ENCODE data around the gene PSMB3.
A peak's percentile ranks its signal among the peaks of the same experiment; 100 is the strongest.
"Not testable (repeated sequence)": the region's sequence is repeated elsewhere in the genome, so short reads cannot be mapped to it uniquely, and the experiment has no call there.

The PSMB3 gene

GRCh38 chr17:38750044-38750311, 2.6 kb upstream of the PSMB3 start:
- no peak for DNase-seq

GRCh38 chr17:38750312-38751121, 2.0 kb upstream of the PSMB3 start:
- peak; percentile 61 for DNase-seq

- no peak for DNase-seq
Measured at GRCh38 chr17:38751144-38751807, 1.3 kb upstream of the PSMB3 start.

GRCh38 chr17:38751808-38752307, 683 bp upstream of the PSMB3 start:
- no peak for DNase-seq

- no peak for DNase-seq
Measured at GRCh38 chr17:38753071-38753506, 548 bp downstream of the PSMB3 start.

- DNase-seq = no peak
Measured at GRCh38 chr17:38761612-38762011, 9.1 kb downstream of the PSMB3 start.

GRCh38 chr17:38762231-38762630, 9.7 kb downstream of the PSMB3 start:
- no peak for DNase-seq

- DNase-seq = no peak
Measured at GRCh38 chr17:38766341-38766740, 13.8 kb downstream of the PSMB3 start.

GRCh38 chr17:38768417-38768816, 15.9 kb downstream of the PSMB3 start:
- no peak for DNase-seq

GRCh38 chr17:38773258-38773657, 20.7 kb downstream of the PSMB3 start:
- no peak for DNase-seq

GRCh38 chr17:38777641-38778250, 25.2 kb downstream of the PSMB3 start:
- no peak for DNase-seq

- DNase-seq = no peak
Measured at GRCh38 chr17:38779965-38780752, 27.6 kb downstream of the PSMB3 start.

GRCh38 chr17:38783227-38783626, 30.7 kb downstream of the PSMB3 start:
- DNase-seq = no peak

GRCh38 chr17:38786372-38786771, 33.8 kb downstream of the PSMB3 start:
- DNase-seq = no peak

- DNase-seq = not testable (repeated sequence)
Measured at GRCh38 chr17:38787999-38788398, 35.5 kb downstream of the PSMB3 start.

- DNase-seq = no peak
Measured at GRCh38 chr17:38789185-38789584, 36.6 kb downstream of the PSMB3 start.

GRCh38 chr17:38790148-38790707, 37.7 kb downstream of the PSMB3 start:
- DNase-seq = not testable (repeated sequence)

- DNase-seq = no peak
Measured at GRCh38 chr17:38791162-38791561, 38.6 kb downstream of the PSMB3 start.

- no peak for DNase-seq
Measured at GRCh38 chr17:38794221-38794620, 41.7 kb downstream of the PSMB3 start.

- no peak for DNase-seq
Measured at GRCh38 chr17:38796451-38797157, 44.1 kb downstream of the PSMB3 start.

GRCh38 chr17:38797158-38797490, 44.6 kb downstream of the PSMB3 start:
- DNase-seq = no peak

- no peak for DNase-seq
Measured at GRCh38 chr17:38797828-38798227, 45.3 kb downstream of the PSMB3 start.
